GM19193 (cell line): Measurements from ENCODE around the gene MYH11.

Experiments used
- POLR2A ChIP-seq: IDR thresholded peaks from 4 replicates; pipeline ENCODE4 v1.6.1; 2011; ENCODE audit not compliant: insufficient read depth, insufficient read length; ENCODE audit errors: extremely low read depth

The MYH11 gene

DNA sequence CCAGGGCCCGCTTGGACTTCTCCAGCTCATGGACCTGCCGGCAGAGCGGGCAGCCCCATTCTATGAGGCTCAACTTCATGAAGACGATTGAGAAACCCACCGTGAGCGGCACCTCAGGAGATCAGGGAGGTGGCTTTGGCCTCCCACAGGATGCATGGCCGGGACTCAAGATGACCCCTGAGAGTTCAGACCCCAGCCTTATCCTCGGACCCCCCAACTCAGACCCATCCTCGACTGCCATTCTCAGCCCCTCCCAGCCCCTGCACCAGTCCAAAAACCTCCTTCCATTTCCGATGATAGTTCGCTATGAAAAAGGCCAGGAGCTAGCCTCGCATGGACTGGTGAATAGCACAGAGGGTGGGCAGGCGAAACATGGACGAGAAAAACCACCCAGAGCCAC is 135.8 kb downstream of the MYH11 start:
- no peak for TF ChIP-seq POLR2A

- no peak for TF ChIP-seq POLR2A
Measured at GRCh38 chr16:15716694-15717447, 140.0 kb downstream of the MYH11 start.

- no peak for TF ChIP-seq POLR2A
Measured at GRCh38 chr16:15715221-15715620, 141.6 kb downstream of the MYH11 start.

DNA sequence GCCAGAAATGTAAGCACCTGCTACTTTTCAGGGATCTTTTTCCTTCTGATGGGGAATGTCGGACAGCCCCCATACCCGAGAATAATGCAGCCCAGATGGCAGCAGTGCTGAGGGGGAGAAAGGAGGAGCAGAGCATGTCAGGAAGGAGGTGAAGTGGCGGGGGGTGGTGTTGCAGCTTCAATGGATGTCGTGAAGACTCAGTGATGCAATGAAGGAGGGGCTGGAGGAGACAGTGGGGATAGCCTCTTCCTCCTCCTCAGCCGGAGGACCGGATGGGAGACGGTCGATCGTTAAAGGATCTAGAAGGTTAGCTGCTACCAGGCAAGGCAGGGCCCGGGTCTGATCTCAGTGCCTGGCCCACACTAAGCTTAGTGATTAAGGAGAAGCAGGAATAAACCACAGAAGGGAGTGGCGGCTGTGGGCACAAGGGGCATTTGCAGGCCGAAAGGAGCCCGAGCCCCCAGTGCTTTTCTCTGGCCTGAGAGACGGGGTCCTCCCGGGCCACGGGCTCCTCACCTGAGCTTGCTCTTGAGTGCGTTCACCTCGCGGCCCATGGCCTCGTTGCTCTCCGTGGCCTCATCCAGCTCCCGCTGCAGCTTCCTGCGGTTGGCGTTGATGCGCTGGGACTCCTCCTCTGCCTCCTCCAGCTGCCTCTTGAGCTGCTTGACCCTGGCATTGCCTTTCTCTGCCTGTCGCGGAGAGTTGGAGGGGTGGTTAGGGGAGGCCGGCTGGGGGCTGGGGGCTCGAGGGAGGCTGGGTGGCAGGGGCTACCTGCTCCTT is 142.2 kb downstream of the MYH11 start:
- no peak for TF ChIP-seq POLR2A

GRCh38 chr16:15708997-15709396 is 147.8 kb downstream of the MYH11 start:
- TF ChIP-seq POLR2A, result no peak

DNA sequence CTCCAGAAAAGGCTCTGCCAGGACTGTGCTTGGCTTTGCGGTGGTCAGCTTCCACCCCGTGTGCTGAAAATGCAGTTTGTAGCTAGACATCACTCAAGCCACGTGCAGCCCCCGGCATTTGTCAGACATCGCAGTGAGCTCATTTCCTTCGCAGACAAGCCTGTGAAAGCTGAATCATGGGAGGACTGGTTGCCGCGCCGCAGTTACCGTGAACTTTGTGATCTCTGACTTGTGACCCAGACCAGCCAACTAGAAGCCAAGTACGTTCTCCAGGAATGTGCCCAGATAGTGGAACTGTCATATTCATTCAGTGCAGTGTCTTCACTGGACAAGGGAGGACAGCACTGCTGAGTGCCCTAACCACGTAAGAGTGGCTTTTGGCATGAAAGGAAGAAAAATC is 148.7 kb downstream of the MYH11 start:
- no peak for TF ChIP-seq POLR2A

DNA sequence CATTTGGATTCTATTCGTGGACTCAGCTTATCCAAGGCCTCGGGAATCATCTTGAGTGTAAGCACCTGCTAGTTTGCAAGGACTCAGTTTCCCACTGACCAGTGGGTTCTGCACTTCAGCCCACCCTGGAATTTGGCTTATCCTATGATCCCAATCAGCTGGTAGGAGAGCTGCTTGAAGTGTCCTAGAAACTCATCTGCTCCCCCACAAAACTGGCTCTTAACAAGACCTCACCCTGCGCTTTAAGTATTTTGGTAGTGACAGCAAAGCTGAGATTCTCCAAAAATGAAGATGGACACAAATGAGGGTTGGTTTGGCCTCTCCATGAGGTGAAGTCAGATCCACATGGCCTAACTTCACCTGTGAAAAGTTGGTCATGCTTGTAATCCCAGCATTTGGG is 149.5 kb downstream of the MYH11 start:
- no peak for TF ChIP-seq POLR2A

GRCh38 chr16:15705064-15705565 is 151.7 kb downstream of the MYH11 start:
- TF ChIP-seq POLR2A, result no peak

DNA sequence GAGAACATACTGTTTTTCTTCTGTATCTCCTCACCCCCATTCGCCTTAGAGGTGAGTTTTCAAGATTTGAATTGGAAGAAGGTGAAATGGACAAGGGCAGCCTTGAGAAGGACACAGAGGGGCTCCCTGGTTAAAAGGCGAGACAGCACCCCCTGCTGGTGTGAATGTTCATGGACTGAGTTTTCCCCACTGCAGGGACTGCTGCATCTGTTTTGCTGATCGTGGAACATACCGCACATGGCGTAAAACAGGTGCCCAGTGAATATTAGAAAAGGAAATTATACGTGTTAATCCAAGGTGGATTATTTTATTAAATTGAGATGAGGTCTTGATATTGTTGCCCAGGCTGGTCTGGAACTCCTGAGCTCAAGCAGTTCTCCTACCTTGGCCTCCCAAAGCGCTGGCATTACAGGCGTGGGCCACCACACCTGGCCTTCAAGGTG is 152.3 kb downstream of the MYH11 start:
- no peak for TF ChIP-seq POLR2A

DNA sequence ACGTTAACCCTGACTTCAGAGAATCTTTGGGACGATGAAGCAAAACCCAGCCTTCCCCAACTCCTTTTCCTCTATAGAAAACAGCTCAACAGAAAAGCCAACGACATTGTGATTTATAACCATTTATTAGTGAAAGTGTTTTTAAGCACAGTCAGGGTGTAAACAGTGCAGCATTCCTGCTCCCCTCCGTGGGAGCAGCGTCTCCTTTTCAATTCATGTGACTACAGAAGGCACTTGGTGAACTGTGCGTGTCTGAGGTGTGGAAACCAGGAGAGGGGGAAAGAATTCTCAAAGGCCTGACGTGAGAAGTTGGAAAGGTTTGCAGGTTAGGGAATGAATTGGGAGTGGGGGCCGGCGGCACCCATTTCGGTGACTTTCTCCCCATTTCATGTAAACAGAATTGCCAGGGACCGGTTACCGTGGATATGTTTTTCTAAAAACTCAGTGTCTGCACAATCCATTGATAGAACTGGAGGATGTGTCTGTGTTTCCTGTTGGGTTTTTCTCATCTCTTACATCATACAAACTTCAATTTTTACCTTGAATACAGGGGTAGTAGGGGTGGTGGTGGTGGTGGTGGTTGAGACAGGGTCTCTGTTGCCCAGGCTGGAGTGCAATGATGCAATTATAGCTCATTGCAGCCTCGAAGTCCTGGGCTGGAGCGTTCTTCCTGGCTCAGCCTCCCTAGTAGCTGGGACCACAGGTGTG is 153.6 kb downstream of the MYH11 start:
- no peak for TF ChIP-seq POLR2A

DNA sequence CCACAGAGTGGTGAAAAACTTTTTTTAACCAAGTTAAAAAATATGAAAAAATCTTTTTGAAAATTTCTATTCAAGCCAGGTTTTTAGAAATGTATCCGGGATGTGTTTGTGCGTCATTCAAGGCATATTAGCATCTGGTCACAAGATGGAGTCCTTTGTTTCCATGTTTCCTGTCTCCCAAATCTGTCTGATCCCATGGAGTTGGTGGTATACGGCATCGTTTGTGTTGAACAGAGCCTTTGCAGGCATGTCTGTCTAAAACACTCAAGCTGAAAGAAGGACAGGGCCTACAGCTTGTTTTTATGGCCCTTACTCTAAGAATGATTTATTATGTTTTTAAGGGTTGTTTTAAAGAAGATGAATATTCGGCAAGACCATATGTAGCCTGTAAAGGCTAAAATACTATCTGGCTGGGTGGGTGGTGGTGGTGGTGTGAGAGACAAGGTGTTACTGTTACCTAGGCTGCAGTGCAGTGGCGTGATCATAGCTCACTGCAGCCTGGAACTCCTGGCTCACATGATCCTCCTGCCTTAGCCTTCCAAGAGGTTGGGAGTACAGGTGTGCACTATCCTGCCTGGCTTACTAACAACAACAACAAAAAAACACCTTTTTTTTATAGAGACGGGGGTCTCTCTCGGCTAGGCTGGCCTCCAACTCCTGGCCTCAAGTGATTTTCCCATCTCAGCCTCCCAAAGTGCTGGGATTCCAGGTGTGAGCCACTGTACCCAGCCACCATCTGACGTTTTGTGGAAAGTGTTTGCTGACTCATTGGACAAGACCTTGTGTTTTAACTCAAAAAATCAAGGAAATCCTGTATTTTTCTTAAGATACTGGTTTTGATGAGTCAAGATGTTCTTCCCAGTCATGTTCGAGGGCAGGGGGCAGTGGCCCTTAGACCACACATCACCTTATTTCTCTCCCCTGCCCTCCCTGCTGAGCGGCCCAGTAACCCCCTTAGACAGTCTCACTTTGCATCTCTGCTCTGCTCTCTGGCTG is 154.6 kb downstream of the MYH11 start:
- no peak for TF ChIP-seq POLR2A

GRCh38 chr16:15701367-15701766 is 155.5 kb downstream of the MYH11 start:
- no peak for TF ChIP-seq POLR2A

- TF ChIP-seq POLR2A, result no peak
Measured at GRCh38 chr16:15699819-15700218, 157.0 kb downstream of the MYH11 start.

GRCh38 chr16:15694499-15694898 is 162.3 kb downstream of the MYH11 start:
- no peak for TF ChIP-seq POLR2A
